Upper lobe of right lung (tissue), 1 donor: ENCODE data around the gene MCTP1. TPM values are rescaled to one million over a fixed set of nuclear protein-coding genes. Genes with fewer than 3 reads are reported as not detected.

Source experiments
- ATAC-seq: fragments of 200-7000 bp; cut with Tn5 transposase; one replicate; pipeline ENCODE4 v1.9.1; 2020; ENCODE audit warnings: mild to moderate bottlenecking, moderate library complexity
- DNase-seq: peaks from one replicate; pipeline ENCODE4 v3.0.0-alpha.2; 2020
- H3K27ac ChIP-seq: fragments of 200-600 bp; one replicate; pipeline ENCODE4 v1.8.0; 2022
- H3K27me3 ChIP-seq: fragments of 200-600 bp; one replicate; pipeline ENCODE4 v1.8.0; 2022; ENCODE audit warnings: mild to moderate bottlenecking
- H3K36me3 ChIP-seq: fragments of 200-600 bp; one replicate; pipeline ENCODE4 v1.8.0; 2022
- H3K4me1 ChIP-seq: fragments of 200-600 bp; one replicate; pipeline ENCODE4 v1.8.0; 2022
- H3K4me3 ChIP-seq: fragments of 200-600 bp; one replicate; pipeline ENCODE4 v1.8.0; 2022; ENCODE audit warnings: mild to moderate bottlenecking
- H3K9me3 ChIP-seq: fragments of 200-600 bp; one replicate; pipeline ENCODE4 v1.8.0; 2022
- intact Hi-C: fragments of 100-400 bp; cut with DNase I; formaldehyde crosslinking; loops from one replicate; pipeline ENCODE4 v1.11.0; 2022
- long read RNA-seq: library from polyadenylated mRNA; unstranded; transcript quantifications from one replicate; pipeline ENCODE4 v2.0.0, GENCODE V29; 2021
- total RNA-seq: library from RNA; stranded (reverse); fragmentation: NEBNext Ultra II Directional; extraction: Animal tissue kit (Norgen Biotek cat#: 25700); gene quantifications from one replicate; pipeline ENCODE4 v1.2.1, GENCODE V29; 2021
- TF ChIP-seq, protein P1 (sequence below): fragments of 200-600 bp; IDR thresholded peaks from one replicate; pipeline ENCODE4 v1.8.0; 2022; ENCODE audit warnings: antibody characterized with exemption
- donor health status: DM: no; HTN: yes; CAD: no; lungs with severe emphysema.

MCTP1 gene
- 40.7 TPM for total RNA-seq
- long read RNA-seq, partial matches to known transcripts, result 1 of 7 reads
- long read RNA-seq, other reads (novel, unspliced or antisense), result 4 of 7 reads

GRCh38 chr5:95284572-95285408, at the start of gene MCTP1:
MCTP1 (minus strand) TSS chr5:95285094.
- peaks cover 15% of the 10 kb centered on the region for H3K4me1 ChIP-seq
- H3K9me3 ChIP-seq, result no peaks in the 10 kb centered on the region
- H3K27me3 ChIP-seq, result peaks cover 55% of the 10 kb centered on the region
- H3K4me3 ChIP-seq, result peak within 1 kb of the TSS; percentile 58
- TF ChIP-seq, protein P1, sequence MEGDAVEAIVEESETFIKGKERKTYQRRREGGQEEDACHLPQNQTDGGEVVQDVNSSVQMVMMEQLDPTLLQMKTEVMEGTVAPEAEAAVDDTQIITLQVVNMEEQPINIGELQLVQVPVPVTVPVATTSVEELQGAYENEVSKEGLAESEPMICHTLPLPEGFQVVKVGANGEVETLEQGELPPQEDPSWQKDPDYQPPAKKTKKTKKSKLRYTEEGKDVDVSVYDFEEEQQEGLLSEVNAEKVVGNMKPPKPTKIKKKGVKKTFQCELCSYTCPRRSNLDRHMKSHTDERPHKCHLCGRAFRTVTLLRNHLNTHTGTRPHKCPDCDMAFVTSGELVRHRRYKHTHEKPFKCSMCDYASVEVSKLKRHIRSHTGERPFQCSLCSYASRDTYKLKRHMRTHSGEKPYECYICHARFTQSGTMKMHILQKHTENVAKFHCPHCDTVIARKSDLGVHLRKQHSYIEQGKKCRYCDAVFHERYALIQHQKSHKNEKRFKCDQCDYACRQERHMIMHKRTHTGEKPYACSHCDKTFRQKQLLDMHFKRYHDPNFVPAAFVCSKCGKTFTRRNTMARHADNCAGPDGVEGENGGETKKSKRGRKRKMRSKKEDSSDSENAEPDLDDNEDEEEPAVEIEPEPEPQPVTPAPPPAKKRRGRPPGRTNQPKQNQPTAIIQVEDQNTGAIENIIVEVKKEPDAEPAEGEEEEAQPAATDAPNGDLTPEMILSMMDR, result no peak
- peak; percentile 68 for ATAC-seq
- intact Hi-C loops, result no loop called here
- no peaks in the 10 kb centered on the region for H3K36me3 ChIP-seq
- no peak within 1 kb of the TSS for H3K27ac ChIP-seq
- DNase-seq, result peak; percentile 70

DNA sequence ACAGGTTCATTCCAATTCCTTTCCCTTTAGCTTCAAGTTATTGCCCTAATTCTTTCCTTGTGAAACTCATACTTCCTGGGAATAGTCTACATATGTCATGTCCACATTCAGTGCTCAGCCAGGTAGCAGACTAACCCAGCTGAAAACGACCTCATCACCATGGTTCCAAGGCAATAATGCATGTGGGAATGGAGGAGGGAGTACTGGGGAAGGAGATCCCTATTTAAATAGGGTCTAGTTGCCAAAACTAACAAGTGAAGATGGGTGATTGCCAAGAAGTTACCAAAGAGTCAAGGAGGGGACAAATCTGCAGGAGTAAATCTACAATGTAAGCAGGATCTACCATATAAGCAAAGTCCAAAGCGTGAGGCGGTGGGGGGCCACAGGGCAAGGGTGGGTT, 47.3 kb upstream of the MCTP1 start:
- ATAC-seq (no peak), DNase-seq (no peak)
- H3K27ac ChIP-seq, result no peak overlapping the region
- H3K4me3 ChIP-seq, result no peak overlapping the region
- no peaks in the 10 kb centered on the region for H3K27me3 ChIP-seq
- no peaks in the 10 kb centered on the region for H3K4me1 ChIP-seq
- no peaks in the 10 kb centered on the region for H3K9me3 ChIP-seq
- TF ChIP-seq, protein P1, result no peak
- H3K36me3 ChIP-seq, result no peaks in the 10 kb centered on the region
- intact Hi-C loops, result no loop called here

DNA sequence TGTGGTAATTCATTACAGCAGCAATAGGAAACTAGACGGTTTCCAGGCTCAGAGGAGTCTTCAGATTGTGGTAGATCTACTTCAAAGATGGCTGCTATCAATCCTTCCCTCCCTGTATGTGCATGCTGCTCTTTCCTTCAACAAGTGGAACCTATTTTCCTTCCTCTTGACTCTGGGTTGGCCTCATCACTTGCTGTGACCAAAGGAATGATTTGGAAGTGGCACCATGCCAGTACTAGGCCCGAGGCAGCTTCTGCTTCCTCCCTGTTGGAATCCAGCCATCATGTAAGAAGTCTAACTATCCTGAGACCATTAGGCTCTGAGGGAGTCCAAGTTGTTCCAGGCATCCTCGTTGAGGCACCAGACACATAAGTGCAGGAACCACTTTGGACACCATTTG, 46.5 kb upstream of the MCTP1 start:
- Histone ChIP-seq H3K4me3 (no peak overlapping the region), H3K36me3 (no peaks in the 10 kb centered on the region), H3K4me1 (no peaks in the 10 kb centered on the region), H3K9me3 (no peaks in the 10 kb centered on the region), H3K27ac (no peak overlapping the region), H3K27me3 (no peaks in the 10 kb centered on the region)
- intact Hi-C loops, result no loop called here
- TF ChIP-seq, protein P1, result no peak
- no peak for DNase-seq
- ATAC-seq, result no peak

- H3K9me3 ChIP-seq, result no peaks in the 10 kb centered on the region
- no peaks in the 10 kb centered on the region for H3K27me3 ChIP-seq
- DNase-seq (no peak), ATAC-seq (no peak)
- no peaks in the 10 kb centered on the region for H3K36me3 ChIP-seq
- TF ChIP-seq, protein P1, result no peak
- intact Hi-C loops, result no loop called here
- no peak overlapping the region for H3K4me3 ChIP-seq
- H3K27ac ChIP-seq, result no peak overlapping the region
- no peaks in the 10 kb centered on the region for H3K4me1 ChIP-seq
Measured at GRCh38 chr5:95327211-95327610, 42.3 kb upstream of the MCTP1 start.

- intact Hi-C loops, result no loop called here
- no peaks in the 10 kb centered on the region for H3K36me3 ChIP-seq
- DNase-seq, result no peak
- H3K27me3 ChIP-seq, result no peaks in the 10 kb centered on the region
- TF ChIP-seq, protein P1, result no peak
- H3K4me3 ChIP-seq, result no peak overlapping the region
- H3K4me1 ChIP-seq, result no peaks in the 10 kb centered on the region
- no peak for ATAC-seq
- H3K27ac ChIP-seq, result no peak overlapping the region
- H3K9me3 ChIP-seq, result no peaks in the 10 kb centered on the region
Measured at GRCh38 chr5:95317687-95318086, 32.8 kb upstream of the MCTP1 start.
